ENCODE measurements around the gene ROR2.

DNA sequence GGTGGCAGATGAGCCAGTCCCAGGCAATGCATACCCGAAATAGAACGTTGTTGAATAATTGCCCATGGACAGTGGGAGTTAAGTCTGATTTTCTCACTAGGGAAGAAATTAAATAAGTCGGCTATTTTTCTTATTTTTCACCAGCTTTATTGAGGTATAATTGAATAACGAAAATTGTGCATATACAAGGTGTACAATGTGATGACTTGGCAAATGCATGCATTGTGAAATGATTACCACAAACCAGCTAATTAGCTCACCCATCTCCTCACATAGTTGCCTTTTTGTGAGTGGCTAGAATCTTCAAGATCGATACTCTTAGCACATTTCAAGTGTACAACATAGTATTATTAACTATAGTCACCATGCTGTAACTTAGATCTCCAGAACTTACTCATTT is 249.6 kb downstream of the ROR2 start:
- TF ChIP-seq CTCF (conservative IDR thresholded peaks at IDR 0.05 in 1 of 2, IDR thresholded peaks at IDR 0.05 in 1 of 2; ENCODE audit: extremely low read depth in 1 of 2, insufficient read depth in 1 of 2, low read depth in 1 of 2, low read length in 2 of 2) (no peak), EZH2 (IDR thresholded peaks at IDR 0.05; ENCODE audit: borderline replicate concordance, low read length) (no peak)

Measured in mammary epithelial cell (primary cell).